Lower leg skin (tissue), 3 donors: Measurements from ENCODE around the gene SGIP1.

Experiments
- POLR2A ChIP-seq, 2 donors: fragments of 450-650 bp; IDR thresholded peaks; one replicate each; pipeline ENCODE4 v1.6.1; 2016 to 2017; ENCODE audit warnings: antibody characterized with exemption in 2 of 2, mild to moderate bottlenecking in 1 of 2, moderate library complexity in 1 of 2
- TF ChIP-seq, protein P1 (sequence below), 3 donors: fragments of 450-650 bp; IDR thresholded peaks; one replicate each; pipeline ENCODE4 v1.5.1; 2016; ENCODE audit warnings: antibody characterized with exemption in 3 of 3, mild to moderate bottlenecking in 3 of 3, moderate library complexity in 2 of 3

GRCh38 chr1:66494482-66494881 lies 39.5 kb upstream of the SGIP1 start:
- TF ChIP-seq, protein P1, sequence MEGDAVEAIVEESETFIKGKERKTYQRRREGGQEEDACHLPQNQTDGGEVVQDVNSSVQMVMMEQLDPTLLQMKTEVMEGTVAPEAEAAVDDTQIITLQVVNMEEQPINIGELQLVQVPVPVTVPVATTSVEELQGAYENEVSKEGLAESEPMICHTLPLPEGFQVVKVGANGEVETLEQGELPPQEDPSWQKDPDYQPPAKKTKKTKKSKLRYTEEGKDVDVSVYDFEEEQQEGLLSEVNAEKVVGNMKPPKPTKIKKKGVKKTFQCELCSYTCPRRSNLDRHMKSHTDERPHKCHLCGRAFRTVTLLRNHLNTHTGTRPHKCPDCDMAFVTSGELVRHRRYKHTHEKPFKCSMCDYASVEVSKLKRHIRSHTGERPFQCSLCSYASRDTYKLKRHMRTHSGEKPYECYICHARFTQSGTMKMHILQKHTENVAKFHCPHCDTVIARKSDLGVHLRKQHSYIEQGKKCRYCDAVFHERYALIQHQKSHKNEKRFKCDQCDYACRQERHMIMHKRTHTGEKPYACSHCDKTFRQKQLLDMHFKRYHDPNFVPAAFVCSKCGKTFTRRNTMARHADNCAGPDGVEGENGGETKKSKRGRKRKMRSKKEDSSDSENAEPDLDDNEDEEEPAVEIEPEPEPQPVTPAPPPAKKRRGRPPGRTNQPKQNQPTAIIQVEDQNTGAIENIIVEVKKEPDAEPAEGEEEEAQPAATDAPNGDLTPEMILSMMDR (IDR thresholded peaks at IDR 0.05) = no peak
- TF ChIP-seq POLR2A (IDR thresholded peaks at IDR 0.05) = no peak
